ENCODE results near the gene FRMD4A.

Gene FRMD4A

DNA sequence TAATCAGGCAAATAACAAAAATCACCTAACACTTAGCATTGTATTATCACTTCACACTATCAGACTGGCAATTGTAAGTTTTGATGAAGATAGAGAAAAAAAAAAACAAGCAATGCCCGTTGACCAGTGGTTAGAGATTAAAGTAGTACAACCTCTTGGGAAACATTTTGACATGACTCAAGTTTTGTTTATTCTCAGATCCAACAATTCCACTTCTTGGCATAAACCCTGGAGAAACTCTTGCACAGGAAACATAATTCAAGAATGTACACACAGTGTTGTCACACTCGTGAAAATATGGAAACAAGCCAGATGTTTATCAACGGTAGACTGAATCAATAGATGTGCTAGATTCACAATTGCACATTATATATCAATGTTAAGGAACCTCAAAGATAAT is 37.2 kb downstream of the FRMD4A start:
- DNase-seq (ENCODE audit: low read depth) = no peak

DNA sequence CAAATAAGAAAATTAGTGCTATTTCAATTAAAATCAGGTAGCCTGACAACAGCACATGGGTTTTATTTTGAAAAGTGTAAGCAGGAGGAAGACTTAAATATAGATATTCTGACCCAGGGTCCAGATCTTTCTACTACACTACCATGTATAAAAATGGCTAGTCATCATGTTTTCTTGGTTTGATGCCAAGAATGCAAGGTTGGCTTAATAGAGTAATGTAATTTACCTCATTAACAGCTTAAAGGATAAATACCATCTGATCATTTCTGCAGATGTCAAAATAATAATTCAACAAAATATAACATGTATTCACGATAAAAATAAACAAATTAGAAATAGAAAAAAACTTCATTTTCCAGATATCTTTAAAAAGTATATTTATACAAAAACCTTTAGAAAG is 39.4 kb downstream of the FRMD4A start:
- DNase-seq (ENCODE audit: low read depth) = no peak

DNA sequence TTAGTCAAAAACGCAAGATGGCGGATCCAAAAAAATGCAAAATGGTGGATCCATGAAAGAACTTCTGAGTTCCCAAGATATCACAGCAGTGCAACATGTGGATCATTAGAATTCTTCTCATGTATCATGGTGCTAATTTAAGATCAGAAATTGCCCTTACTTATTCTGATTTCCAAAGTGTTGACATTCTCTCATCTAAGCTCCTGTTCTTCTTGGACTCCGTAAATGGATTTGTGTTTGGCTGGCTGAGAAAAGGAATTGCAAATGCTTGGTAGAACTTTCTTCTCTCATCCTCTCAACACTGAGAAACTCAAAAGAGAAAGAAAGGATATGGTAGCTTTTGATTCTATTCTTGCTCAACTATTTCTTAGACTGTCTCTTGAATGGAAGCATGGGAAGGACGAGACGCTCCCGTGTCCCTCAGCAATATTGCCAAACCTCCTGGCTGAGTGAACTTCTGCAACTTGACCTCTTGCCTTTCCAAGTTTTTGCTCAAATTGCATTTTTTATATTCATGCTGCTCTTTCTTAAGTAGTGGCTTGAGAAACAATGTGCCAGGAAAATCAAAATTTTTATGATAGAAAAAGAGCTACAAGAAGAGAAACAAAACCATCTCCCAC is 44.7 kb downstream of the FRMD4A start:
- no peak for DNase-seq (ENCODE audit: low read depth)

DNA sequence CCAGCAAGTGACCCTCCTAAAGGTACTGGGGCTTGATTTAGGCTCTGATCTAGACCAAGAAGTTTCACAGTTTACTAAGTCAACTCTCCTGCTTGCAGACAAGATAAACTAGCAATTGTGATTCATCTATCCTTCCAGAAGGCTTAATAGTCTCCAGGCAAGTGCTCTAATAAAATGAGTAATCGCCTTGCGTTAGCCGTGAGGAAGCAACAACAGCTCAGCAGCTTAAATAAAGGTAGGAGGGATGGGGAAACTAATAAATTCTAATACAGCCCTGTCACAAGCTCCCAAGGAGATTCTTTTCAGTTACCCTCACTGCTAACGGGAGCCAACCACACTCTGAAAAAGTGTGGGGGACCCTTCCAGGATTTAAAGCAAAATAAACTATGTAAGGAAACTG is 48.4 kb downstream of the FRMD4A start:
- DNase-seq (ENCODE audit: low read depth) = no peak

DNA sequence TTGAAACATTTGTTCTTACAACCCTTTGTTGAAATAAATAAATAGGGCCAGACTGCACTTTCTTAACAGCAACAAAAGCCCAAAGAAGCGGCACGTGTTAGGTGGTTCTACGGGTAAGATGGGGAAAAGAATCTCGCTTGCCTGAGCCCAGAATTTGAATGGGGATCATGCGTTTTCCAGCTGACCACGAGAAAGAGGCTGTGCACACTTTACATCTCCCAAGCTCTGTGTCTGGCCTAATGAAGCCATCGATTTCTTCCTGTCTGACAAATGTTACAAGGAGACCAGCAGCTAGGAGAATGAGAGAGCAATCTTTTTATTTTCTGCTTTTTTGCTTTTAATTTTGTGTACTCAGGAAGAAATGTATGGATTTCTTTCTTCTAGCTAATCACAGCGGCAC is 52.2 kb downstream of the FRMD4A start:
- DNase-seq (ENCODE audit: low read depth) = no peak

DNA sequence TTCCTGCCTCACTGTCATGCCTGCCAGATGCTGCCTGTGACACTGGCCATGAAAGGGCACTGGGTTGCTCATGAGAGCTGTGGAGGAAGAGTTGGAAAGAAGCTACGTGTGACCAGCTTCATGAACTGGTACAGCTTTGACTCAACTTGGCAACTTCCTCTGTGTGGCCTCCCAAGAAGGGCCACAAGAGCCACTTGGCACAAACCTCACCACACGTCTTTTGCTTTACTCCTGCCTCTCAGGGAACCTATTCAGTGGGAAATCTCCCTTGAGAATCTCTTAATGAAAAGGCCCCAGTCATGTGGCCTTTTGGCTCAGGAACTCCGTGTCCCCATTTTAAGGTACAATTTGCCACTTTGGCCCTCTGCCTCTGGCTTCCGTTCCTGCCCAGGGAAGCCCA is 54.5 kb downstream of the FRMD4A start:
- no peak for DNase-seq (ENCODE audit: low read depth)

DNA sequence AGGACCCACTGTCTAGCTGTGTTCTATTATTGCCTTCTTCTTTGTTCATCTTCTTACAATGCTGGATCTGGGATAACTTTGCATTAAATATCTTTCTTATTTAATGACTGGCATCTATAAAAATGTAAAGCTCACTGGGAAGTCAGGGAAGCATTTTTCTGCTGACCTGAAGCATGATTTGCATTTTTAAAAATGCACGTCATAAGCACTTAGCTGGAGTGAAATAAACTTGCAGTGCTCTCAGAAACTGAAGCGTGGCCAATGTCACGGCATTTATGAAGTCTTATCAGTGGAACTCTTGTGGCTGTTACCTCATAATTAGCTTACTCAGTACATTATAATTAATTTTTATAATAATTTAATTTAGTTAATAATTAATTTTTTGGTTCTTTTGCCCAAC is 59.1 kb downstream of the FRMD4A start:
- no peak for DNase-seq (ENCODE audit: low read depth)

DNA sequence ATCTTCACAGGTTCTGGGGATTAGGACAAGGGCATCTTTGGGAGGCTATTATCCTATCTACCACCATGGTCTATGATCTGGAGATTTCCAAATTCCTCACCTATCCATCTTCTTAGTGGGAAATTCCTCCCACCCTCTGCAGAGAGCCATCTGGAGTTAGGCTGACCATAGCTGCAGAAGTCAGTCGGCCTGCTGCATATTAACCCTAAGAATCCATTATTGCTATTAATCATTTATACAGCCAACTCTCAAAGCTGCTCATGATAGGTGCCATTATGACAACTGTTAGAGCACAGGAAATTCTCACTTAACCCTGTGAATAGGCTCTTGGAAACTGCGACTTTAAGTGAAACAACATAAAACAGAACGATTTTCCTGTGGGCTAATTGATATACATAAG is 60.4 kb downstream of the FRMD4A start:
- no peak for DNase-seq (ENCODE audit: low read depth)

DNA sequence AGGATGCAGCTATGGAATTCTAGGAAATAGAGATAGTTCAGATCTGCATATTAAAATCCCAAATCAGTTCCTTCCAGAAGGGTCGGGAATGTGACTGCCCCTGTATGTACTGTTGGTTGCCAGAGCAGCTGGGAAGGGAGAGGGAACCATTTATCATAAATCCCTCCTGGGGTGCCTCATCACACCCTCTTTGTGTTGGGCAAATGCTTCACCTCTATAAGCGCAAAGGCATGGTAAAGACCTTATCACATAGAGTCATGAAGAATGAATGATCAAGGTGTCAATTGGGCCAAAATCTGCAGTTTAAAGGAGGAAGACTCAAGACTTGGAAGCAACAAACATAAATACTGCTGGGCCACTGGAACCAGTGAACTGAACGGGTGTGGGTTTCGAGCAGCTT is 65.0 kb downstream of the FRMD4A start:
- DNase-seq (ENCODE audit: low read depth) = no peak

DNA sequence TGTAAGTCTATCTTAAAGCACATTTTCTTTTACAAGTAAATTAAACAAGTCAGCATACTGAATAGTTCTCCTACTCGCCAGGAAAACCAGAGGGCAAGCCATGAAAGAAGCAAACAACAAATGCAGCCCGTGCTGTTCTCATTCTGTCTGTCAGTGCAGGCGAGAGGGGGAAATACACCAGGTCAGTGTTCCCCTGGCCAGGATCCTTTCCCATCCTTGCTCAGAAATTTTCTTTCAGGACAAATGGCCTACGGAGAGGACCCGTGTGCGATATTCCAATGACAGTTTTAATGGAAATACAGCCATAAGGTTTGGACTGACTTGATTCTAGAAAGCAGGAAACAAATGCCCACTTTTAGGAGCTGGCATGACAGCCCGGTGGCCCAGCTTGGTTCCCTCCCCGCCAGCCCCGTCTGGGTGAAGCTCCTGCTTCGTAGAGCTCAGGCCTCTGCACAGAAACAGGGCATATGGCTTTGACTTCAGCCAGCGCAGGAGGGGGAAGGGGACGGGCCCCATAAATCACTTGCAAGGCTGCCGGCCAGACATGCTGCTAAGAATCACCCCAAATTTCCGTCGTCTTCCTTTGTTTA is 67.8 kb downstream of the FRMD4A start:
- no peak for DNase-seq (ENCODE audit: low read depth)

DNA sequence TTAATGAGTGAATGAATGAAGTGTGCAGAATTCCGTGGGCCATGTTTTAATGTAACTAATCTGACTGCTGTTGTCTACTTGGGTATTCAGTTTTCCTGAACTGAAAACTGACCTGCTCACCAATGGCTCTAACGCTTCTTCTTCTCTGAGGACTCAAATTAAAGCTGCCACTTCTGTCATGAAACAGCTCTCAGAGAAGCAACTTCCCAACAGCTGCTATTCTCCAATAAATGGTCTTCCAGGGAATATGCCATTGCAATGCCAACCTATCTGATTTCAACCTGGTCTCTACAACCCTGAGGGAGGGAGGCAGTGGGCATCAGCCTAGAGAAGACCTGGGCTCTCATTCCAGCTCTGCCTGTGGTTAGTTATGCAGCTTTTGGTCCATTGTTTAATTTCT is 69.4 kb downstream of the FRMD4A start:
- DNase-seq (ENCODE audit: low read depth) = no peak

DNA sequence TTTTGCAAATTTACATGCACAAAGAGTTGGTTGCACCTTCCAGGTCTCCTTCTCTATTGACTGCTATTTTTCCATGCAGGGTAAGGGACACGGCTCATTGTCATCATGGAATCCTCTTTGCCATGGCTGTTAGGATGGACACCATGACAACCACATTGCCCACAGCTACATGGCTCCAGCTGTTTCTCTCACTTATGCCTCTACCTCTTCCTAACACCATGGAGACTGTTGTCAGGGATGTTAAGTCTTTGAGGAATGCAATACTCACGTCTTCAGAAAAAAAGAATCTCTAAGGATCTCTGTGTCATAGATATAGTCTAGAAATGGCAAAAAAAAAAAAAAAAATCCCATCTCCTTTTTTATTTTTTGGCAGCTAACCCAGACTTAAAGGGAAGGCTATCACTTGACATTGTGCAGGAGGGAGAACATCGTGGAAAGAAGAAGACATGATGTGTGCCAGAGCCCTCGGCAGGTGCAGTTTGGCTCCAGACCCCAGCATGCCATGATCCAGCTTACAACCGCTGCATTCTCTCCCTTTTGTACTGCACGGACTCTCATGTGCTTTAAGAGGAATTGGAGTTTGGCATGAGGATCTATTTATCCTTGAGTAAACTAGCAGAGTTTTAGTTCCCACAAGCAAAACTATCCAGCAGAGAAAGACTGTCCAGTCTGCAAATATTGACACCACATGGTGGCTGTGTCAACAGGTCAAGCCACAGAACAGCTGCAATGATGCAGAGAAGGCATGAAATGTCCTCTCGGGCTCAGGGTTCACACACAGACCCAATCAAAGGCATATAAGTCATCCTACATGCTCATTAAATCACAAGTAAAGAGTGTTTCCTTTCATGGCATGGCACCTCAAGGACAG is 70.8 kb downstream of the FRMD4A start:
- peak; percentile 69 for DNase-seq (ENCODE audit: low read depth)

DNA sequence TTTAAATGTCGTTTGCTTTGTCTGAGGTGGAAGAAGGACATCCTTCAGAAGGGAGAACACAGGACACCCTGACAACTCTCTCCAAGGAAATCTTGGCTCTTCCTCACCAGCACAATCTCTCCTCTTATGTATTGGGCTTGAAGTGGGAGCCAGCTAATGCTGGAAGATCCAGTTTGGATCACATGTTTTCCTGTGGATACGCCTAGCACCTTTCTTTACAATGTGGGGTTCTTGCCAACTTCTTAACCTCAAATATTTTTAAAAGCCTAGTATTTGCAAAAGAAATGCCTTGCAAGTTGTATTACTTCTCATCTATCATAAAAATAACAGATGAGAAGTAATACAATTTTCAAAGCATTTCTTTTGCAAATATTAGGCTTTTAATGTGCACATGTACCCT is 76.4 kb downstream of the FRMD4A start:
- DNase-seq (ENCODE audit: low read depth) = no peak

DNA sequence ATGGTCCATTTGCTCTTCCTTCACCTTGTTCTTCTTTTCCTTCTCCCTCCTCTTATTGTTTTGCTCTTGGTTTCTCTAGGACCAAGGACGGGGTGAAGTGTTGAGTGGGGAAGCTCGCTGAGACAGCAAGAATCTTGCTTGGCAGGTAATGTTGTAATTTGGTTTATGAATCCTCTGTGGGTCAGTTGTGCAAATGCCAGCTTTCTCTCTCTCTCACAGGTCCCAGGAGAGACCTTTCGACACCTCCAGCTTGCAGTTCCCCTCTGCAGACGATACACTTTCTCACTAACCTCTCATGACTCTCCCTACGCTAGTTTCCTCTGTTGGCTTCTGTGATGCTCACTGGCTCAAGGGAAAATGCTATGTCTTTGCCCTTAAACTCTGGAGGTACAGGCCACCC is 77.0 kb downstream of the FRMD4A start:
- no peak for DNase-seq (ENCODE audit: low read depth)

DNA sequence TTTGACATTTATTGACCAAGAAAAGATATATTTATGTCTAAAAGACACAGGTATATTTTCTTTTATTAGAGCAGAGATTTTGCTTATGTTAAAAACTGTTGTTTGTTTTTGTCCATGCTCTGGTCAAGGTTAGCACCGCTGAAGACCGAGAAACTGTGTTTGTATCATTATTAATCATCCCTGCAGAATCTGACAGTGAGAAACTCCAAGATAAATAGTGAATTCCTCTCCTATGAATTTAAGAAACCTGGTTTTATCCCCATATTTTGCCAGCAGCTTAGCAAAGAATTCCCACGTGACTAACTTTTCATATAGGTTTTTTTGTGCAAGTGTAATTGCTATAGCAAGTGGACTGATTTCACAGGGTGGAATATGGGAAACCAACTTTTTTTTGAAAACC is 77.6 kb downstream of the FRMD4A start:
- no peak for DNase-seq (ENCODE audit: low read depth)

DNA sequence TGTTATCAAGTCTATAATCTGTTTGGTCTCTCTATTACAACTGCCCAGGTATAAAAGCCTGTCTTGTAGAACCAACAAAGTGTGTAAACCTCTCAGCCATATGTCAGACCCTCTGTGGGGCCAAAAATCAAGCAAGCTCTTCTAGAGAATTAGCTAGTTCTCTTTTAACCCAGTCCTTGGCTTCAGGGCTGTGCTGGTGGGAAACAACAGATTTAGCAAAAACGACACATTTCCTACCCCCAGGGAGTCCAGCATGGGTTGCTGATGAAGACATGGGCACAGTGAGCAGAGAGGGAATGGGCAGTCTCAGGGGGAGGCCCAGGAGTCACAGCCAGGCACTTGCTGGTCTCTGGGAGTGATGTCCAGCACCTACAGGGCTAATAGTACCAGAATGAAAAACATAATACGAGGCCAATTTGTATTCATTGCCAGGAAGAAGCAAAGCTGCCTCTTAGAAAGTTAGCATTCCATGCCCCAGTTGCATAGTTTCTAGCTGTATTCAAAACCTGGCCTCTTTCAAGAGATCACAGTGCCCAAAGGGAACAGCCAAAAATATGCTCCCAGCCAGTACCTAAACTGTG is 80.1 kb downstream of the FRMD4A start:
- DNase-seq (ENCODE audit: low read depth) = no peak

DNA sequence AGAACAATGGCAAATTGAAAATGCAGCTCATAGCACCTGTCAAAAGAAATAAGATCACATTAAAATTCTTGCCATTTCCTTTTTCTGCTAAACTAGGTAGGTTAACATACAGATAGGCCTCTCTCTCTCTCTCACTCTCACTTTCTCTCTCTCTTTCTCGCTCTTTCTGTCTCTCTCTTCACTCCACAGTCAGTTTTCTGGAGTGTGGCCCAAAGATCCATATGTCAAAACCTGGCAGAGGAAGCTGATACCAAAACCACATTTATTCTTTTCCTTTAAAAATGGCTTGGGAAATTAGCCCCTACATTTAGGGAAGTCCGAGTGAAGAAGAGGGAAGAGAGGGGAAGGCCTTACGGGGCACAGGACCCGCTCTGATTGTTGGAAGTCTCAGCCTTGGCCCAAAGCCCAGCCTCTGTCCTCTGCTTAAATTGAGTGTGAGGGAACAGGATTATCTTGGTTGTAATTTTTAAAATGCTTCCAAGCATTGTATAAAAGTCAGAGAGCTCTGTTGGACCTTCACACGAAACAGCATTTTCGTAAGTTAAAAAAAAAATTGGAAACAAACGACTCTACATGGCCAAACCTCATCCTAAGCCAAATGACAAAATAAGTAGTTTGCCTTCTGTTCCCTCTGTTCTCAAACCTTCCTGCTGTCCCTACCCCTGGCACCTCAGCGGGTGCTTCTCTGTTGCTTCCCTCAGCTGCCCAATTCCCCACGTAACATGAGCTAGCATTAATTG is 83.2 kb downstream of the FRMD4A start:
- DNase-seq (ENCODE audit: low read depth) = no peak

DNA sequence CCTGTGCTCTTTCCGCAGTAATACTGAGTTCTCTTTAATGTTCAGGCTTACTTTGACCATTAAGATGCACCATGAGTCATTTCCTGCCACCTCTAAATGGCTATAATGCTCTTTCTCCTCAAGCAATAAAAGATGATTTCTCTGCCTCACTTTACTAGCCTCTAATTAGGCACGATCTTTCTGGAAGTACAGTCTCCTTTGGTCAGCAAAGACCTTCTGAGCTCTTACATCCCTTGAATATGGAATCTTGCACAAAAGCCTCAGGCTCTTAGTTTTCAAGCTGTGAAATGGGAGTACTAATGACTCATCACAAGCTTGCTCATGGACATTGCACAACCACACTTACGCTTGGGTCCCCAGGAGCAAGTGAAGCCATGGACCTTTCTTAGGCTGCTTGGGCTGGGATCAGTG is 85.9 kb downstream of the FRMD4A start:
- DNase-seq (ENCODE audit: low read depth) = no peak

DNA sequence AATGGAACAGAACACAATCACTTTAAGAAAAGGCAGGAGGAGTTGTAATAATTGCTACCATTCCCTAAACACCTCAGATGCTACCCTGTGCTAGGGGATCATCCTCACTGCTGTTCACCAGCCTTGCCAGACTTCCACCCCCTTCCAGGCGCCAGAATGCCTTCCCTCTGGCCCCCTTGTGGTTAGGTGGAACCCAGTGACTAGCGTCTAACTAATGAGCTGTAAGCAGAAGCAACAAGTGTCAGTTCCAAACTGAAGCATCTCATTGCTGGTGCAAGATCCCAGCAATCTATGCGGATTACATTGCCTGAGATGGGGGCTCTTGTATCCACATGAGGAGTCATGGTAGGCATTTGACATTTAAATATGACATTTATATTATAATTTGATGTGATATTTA is 86.6 kb downstream of the FRMD4A start:
- no peak for DNase-seq (ENCODE audit: low read depth)

DNA sequence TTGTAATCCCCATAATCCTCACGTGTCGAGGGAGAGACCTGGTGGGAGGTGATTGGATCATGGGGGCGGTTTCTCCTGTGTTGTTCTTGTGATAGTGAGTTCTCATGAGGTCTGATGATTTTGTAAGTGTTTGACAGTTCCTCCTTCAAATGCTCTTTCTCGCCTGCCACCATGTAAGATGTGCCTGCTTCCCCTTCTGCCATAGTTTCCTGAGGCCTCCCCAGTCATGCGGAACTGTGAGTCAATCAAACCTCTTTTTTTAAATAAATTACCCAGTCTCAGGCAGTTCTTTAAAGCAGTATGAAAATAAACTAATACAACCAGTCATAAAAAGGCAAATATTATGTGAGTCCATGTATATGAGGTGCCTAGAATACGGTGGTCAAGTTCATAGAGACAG is 87.5 kb downstream of the FRMD4A start:
- no peak for DNase-seq (ENCODE audit: low read depth)

DNA sequence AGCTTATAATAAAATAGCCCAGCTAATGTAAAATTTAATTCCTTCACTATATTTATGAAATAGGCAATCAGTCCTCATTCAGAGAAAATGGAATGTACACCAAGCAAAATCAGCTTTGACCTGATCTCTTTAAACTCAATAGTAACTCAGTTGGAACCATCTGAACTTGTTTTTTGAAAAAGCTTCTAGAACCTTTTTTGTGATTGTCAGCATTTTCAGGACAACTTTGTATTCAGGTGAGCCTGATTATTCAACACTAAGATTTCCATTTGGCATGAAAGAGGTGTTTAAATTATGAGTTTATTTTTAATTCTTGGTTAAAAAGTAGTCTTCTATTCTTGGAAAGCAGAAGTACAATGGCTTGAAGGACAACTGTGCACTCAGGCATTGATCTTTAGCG is 89.5 kb downstream of the FRMD4A start:
- DNase-seq (ENCODE audit: low read depth) = no peak

Data from stromal cell of bone marrow (primary cell).